ENCODE data around the gene GAS2L1.

DNA sequence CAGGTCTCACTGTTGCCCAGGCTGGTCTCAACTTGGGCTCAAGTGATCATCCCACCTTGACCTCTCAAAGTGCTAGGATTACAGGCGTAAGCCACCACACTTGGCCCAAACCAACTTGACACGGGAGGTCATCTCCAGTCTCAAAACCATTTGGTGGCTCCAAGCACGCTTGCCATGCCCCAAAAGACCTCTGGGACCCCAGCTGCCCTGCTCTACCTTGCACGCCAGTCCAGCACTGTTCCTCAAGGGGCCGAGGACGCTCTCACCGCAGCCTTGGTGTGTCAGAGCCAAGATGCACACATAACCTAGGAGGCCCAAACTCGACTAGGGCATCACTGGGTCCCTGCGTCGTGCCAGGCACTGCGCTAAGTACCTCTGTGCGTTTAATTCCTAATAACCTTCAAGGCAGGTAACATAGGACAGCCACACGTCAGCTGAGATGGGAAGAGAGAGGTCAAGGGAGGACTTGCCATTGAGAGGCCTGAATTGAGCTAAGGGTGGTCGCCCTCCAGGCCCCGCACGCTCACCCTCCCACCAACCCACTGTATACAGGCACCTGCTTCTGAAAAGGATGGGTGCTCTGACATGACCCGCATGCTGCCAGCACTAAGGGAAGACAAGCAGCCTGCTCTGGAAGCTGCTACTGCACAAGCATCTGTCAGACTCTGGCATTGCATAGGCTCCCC lies 4.6 kb upstream of the GAS2L1 start:
- TF ChIP-seq, protein P1, sequence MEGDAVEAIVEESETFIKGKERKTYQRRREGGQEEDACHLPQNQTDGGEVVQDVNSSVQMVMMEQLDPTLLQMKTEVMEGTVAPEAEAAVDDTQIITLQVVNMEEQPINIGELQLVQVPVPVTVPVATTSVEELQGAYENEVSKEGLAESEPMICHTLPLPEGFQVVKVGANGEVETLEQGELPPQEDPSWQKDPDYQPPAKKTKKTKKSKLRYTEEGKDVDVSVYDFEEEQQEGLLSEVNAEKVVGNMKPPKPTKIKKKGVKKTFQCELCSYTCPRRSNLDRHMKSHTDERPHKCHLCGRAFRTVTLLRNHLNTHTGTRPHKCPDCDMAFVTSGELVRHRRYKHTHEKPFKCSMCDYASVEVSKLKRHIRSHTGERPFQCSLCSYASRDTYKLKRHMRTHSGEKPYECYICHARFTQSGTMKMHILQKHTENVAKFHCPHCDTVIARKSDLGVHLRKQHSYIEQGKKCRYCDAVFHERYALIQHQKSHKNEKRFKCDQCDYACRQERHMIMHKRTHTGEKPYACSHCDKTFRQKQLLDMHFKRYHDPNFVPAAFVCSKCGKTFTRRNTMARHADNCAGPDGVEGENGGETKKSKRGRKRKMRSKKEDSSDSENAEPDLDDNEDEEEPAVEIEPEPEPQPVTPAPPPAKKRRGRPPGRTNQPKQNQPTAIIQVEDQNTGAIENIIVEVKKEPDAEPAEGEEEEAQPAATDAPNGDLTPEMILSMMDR (IDR thresholded peaks at IDR 0.05), result no peak
- no peak for TF ChIP-seq EZH2 (IDR thresholded peaks at IDR 0.05; ENCODE audit: borderline replicate concordance, insufficient read depth, low read depth, low read length, poor library complexity, severe bottlenecking)

All from B cell (primary cell).